AG08395 (cell line): ENCODE data around the gene GAS7.

ENCODE experiments used
- DNase-seq: peaks from one replicate; pipeline ENCODE4 v3.0.0; 2012; ENCODE audit warnings: mixed read lengths, low spot score

GAS7 gene

DNA sequence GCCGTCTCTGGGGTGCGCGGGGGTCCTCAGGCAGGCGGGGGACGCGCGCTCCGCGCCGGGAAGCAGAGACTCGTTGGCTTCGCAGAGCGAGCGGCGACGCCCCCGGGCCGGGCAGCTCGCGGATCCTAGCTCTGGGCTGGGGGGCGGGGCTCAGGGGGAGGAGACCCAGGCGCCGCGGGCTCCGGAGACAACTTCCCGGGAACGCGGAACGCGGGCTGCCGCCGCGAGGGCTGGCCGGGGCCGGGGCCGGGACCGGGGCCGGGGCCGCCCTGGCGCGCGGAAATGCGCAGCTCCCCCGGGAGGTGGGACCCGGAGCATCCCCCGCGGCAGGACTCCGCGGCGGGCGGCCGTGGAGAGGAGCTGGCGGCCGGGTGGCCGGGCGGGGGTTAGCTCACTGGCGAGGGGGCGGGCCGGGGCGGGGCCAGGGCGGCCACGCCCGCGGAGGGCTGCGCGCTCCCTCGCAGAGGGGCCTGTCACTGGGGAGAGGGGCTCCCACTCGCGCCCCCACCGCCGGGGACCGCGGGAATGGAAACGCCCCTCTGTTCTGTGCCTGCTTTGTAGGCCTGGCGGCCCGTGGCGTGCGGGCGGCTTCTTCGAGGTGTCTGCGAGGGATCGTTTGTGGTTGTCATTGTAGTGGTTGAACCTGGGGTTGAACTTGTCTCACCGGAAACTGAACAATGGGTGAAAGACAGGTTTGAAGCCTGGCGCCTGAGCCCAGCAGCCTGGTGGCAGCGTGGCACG, at the start of gene GAS7:
GAS7 (minus strand) TSS at position 98 of the 741 bp plus-strand sequence.
- DNase-seq = peak; percentile 66

GRCh38 chr17:10247810-10248209, 49.4 kb upstream of the GAS7 start:
- DNase-seq = peak; percentile 67

DNA sequence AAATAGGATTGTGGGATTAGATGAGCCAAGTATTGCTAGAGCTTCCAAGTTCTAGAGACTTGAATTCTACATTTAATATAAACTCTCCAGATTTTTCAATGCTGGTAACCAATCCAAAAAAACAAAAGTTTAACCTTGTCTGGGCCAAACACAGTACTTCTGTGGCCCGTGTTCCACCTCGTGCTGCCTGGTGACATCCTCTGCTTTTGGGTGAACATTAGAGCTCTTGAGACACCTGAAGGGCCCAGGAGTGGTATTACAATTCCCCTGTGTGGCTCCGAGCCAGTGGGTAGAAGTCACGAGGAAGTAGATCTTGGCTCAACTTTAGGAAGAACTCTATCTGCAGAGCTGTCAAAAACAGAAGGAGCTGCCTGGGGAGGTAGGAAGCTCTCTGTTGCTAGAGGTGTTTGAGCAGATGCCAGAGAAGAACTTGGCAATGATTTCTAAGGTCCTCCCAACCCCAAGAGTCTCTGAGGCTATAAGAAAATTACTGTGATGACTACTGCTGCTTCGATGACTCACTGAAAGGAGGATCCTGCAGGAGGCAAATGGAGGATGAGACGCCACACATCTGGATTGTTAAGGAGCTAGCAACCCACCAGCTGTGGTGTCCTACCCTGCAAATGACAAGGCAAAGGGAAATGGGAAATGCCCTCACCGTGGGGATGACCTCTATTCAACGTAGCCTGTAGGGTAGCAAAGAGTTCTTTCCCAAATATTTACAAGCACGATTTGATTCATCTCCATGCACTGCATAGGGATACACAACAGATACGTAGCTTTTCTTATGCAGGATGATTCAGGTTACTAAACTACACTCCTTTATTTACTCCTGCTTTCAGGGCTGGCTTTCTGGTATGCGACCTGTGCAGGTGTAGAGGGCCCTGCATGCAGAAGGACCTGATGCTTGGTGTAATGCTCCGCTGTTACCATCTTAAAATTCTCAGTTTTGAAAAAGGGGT, 45.8 kb upstream of the GAS7 start:
- peak; percentile 81 for DNase-seq

- DNase-seq = no peak
These were observed 43.4 kb upstream of the GAS7 start for GRCh38 chr17:10241781-10242180.

GRCh38 chr17:10238661-10239060, 40.3 kb upstream of the GAS7 start:
- no peak for DNase-seq

DNA sequence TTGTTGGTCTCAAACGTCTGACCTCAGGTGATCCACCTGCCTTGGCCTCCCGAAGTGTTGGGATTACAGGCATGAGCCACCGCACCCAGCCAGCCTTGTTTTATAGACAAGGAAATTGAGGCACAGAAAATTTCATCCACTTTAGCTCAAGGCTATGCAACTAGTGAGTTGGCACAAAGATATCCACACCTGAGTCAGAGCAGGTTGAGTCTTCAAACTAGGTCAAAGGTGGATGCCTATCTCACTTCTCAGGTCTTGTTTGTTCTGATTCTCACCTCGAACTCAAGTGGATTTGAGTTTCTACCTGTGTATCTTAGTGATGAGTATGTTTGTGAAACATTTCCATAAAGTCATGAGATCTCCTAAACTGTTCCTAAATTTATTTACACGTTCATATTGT, 35.6 kb upstream of the GAS7 start:
- no peak for DNase-seq

DNA sequence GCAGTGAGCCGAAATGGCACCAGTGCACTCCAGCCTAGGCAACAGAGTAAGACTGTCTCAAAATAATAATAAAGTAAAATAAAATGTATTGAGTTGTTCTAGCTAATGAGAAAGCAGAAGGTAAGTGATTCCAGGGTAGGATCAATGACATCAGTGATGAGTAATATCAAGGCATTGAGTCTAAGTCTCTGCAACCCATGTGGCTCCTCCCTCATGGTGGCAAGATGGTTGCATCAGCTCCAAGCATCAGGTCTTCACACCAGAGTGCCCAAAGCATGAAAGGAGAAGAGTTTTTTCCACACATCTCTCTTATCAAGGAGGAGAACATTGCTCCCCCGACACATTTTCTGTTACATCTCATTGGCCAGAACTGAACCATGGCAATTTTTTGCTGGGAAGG, 34.8 kb upstream of the GAS7 start:
- no peak for DNase-seq

DNA sequence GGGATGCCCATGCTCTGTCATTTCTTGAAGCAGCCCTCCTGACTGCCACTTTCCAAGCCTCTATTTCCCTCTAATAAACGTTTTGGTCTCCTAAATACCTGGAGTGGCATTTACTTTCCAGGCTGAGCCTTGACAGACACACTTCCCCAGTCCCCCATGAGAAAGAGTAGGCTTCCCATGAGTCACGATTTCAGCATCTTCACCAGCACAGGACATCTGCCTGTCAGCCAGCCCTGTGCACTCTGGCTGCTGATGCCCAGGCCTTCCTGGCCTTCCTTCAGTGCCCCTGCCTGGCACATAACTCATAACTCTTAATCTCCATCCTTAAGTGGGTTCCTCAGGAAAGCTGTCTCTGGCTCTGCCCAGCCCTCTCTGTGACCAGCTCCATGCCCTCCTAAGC, 30.8 kb upstream of the GAS7 start:
- DNase-seq = no peak

- DNase-seq = peak; percentile 57
These were observed 28.7 kb upstream of the GAS7 start for GRCh38 chr17:10226930-10227695.

DNA sequence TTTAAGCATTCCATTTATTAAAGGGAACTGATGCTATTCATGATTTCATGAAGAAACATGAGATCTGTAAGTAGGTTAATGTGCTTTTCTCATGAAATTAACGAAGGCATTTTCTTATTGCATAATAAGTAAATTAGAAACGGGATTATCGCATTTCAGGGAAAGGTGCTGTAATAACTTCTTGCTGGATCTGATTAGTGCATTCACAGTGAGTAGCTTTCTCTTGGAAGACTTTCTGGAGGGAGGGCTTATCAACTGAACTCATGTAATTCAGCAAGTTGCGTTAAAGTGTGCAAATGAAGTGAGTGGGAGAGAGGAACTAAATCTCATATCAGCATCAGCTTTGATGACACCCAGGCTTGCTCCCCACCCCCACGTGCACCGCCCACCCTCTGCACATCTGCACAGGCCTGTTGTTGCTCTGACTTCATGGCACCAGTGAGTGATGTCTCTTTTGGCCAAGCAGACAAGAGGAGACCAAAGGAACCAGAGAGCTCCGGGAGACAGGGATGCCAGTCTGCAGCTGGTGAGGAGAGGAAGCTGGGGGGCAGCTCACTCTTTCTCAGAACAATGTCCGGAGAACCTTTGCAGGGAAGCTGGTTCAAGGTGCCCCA, 26.3 kb upstream of the GAS7 start:
- DNase-seq = no peak

- no peak for DNase-seq
These were observed 20.8 kb upstream of the GAS7 start for GRCh38 chr17:10219193-10219592.

- DNase-seq = no peak
These were observed 19.5 kb upstream of the GAS7 start for GRCh38 chr17:10217916-10218315.

DNA sequence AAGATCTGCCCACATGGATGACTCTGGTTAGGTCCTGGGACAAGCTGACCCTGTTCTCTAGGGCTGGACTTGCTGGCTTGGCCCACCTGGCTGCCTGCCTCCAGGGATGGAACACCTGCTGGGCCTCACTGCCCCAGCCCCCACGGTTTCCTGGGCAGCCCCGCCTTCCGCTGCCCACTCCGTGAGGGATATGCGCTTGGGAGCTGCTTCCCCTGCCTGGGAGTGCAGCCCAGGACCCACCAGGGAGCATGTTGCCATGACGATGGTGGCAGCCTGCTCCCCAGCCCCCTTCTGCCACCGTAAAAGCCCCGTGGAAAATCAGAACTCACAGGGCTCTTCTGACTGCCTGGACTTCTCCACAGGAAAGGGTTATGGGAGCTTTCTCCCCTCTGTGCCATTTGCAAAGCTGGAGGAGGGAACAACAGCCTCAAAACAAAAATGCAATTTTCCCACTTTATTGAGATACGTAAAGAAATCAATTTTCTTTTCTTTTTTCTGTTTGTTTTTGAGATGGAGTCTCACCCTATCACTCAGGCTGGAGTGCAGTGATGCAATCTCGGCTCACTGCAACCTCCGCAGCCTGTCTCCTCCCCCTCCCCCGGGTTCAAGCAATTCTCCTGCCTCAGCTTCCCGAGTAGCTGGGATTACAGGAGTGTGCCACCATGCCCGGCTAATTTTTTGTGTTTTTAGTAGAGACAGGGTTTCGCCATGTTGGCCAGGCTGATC, 18.0 kb upstream of the GAS7 start:
- DNase-seq = no peak

DNA sequence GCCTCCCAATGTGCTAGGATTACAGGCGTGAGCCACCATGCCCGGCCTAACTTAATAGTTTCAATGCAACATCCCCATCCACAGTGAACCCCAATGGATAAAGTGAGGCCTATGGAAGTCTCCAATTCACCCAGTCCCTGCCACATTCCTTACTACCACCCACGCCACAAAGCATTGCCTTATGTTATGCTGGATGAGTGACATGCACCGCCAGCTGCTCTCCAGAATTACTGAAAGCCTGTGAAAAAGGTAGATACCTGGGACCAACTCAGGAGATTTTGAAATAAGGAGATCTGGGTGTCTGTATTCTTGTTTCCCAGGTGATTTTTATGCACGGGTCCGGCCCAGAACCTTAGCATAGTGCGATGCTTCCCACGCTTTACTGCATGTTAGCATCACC, 16.9 kb upstream of the GAS7 start:
- DNase-seq = no peak

DNA sequence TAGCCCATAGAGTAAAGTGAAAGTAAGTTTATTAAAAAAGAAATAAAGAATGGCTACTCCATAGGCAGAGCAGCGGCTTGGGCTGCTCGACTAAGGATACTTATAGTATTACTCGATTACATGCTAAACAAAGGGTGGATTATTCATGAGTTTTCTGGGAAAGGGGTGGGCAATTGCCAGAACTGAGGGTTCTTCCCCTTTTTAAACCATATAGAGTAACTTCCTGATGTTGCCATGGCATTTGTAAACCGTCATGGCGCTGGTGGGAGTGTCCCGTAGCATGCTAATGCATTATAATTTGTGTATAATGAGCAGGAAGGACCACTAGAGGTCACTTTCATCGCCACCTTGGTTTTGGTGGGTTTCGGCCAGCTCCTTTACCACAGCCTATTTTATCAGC, 13.3 kb upstream of the GAS7 start:
- DNase-seq = no peak

DNA sequence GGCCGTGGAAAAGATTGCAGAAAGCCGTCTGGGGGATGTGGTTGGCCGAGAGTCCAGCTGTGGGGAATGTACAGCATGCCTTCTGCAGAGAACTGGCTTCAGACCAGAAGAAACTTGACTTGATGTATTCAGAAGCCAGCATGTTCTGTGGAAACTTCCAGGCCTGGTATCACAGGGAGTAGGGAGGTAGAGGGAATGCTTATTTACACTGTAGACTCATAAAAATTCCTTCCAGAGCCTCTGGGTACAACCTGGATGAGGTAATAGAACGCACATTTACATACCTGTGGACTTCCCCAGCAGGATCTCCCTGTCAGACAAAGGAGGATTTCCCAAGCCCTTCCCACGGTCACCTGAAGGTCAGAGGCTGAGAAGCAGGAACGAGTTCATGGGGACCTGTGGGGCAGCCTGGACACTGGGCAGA, 11.8 kb upstream of the GAS7 start:
- DNase-seq = peak; percentile 32

GRCh38 chr17:10208604-10209193, 10.3 kb upstream of the GAS7 start:
- no peak for DNase-seq

DNA sequence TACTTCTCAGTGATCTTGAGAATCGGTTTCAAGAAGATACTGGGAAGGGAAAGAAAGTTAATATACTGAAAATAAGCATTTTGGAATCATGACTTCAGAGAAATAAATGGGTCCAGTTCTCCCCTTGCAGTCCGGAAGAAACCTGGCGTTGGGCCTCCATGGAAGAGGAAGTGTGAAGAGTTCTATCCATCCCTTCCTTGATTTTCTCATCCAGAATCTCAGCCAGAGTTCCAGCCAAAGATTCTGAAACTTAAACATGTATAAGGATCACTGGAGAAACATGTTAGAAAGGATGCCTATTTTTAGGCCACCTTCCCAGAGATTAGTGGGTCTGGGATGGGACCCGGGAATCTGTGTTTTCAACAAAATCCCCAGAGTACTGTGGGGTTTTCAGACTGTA, 8.7 kb upstream of the GAS7 start:
- DNase-seq = no peak

GRCh38 chr17:10205549-10206185, 7.3 kb upstream of the GAS7 start:
- no peak for DNase-seq

DNA sequence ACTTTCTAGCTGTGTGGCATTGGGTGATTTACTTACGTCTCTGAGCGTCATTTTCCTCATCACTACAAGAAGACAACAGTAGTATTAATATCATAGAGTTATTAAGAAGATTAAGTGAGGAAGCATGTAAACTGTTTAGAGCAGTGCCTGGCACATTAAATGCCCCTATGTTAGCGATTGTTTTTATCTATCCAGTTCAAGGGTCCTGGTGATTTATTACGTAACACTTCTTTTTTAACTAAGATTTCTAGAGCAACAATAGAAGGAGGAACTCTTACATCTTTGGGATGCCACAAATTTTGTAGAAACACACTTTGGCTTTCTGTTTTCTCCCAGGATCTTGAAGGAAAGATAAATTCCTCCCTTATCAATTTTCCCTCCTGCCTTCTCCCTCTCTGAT, 3.3 kb upstream of the GAS7 start:
- no peak for DNase-seq
